Activated CD4-positive, alpha-beta T cell treated with anti-CD3 and anti-CD28 coated beads, Interleukin-2, amount 50 U/mL, for 4 hours (primary cell): ENCODE results near the gene KIF6.

Experiments used
- DNase-seq, 2 experiments: peaks; one replicate each; pipeline ENCODE4 v3.0.0-alpha.2; 2020

KIF6 gene

DNA sequence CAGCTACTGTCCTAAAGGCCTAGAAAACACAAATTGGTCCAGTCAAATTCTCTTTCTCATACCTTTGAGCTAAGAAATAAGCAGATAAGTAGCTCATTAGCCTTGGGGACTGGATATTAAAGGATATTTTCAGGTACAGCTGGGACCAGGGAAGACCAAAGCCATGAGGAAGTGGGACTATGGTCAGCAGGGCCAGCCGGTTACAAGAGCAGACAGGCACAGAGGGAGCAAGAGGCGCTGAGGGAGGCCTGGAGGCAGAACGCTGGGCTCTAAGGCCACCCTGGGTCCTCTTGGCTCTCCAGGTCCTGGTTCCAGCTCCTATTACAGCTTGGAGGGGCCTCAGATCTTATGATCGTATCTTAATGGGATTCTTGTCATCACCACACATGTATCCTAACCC lies 314.2 kb downstream of the KIF6 start:
- DNase-seq, result no peak

DNA sequence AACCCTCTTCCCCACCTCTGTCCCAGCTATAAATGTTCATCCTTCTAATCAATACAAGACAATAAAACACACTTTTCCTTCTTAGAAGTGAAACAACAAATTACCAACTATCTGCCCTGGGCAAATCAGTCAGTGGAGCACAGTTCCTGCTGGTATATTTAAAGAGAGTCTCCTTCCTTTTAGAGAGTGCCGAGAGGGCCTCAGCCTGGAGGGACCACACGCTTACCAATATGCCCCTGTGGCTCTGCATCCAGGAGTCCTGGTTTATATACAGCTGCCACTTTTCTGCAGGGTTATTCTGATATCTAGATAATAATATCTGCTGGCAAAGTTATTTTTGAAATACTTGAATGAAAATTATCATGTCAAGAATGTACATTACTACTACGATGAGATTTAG lies 315.3 kb downstream of the KIF6 start:
- no peak for DNase-seq

GRCh38 chr6:39407446-39407993 lies 317.7 kb downstream of the KIF6 start:
- DNase-seq, result no peak

DNA sequence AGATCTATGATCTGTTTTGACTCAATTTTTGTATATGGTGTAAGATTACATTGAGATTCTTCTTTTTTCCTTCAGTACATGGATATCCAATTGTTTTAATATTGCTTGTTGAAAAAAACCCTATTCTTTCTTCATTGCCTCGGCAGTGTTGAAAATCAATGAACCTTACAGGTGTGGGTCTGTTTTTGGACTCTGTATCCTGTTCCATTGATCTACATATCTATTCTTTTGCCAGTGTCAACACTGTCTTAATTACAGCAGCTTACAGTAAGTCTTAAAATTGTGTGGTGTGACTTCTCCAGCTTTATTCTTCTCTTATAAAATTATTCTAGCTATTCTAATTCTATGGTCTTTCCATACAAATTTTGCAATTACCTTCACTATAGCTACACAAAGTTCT lies 320.9 kb downstream of the KIF6 start:
- no peak for DNase-seq

- DNase-seq, result no peak
Observed at GRCh38 chr6:39403304-39403703, 321.9 kb downstream of the KIF6 start.

DNA sequence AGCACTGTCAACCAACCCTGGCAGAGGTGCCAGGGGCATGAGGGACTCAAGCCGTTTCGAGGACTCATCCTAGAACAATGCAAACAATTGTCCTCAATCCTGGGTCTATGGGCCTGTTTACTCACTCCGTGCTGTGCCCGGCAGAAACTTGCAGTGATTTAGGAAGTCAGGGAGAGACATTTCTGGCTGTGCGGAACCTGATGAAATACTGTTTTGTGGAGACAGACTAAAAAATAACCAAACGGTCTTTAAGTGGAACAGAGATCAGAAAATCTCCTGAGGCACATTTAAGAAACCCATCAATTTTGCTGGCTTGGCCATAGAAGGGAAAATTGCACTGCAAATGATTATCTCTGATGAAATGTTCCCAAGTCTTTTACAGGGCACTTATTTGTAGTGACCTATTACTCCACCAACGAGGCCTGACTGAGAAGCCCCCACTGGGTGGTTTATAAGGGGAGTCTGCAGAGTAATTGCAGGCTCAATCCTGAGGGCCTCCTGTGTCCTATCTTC lies 322.9 kb downstream of the KIF6 start:
- DNase-seq, result no peak

DNA sequence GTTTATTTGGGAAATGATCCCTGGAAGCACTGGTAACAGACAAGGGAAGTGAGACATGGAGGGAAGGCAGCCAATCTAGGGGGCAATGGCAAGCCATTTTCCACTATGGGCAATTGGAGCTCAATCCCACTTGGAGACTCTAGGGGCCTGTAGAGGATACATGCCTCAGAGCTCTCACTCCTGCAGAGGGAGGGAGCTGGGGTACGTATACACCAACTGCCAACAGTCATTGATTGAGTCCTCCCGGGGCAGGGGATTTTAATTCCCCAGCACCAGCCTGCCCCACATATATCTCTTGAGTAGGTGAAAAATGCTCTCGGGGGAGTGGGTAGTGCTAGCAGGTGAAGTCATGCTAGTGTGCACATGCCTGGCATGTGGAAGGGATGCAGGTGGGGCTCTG lies 323.8 kb downstream of the KIF6 start:
- DNase-seq, result no peak

GRCh38 chr6:39400026-39400425 lies 325.2 kb downstream of the KIF6 start:
- no peak for DNase-seq

DNA sequence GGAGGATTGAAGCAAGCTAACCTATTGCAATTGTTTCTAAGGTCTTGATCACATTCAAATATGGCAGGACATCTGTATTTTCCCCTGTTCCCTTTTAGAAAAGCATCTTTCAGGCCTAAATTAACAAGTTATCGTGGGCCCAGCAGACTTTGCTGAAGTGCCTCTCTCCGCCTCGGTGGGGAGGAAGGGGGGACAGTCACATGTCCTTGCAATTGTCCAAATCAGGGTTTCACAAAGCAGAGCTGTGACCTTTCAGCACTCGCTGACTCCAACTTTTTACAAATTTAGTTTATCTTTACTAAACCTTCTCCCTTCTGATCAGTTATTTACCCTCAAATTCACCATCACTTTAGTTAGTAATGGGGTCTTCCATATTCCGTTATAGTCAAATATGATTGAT lies 328.4 kb downstream of the KIF6 start:
- no peak for DNase-seq

DNA sequence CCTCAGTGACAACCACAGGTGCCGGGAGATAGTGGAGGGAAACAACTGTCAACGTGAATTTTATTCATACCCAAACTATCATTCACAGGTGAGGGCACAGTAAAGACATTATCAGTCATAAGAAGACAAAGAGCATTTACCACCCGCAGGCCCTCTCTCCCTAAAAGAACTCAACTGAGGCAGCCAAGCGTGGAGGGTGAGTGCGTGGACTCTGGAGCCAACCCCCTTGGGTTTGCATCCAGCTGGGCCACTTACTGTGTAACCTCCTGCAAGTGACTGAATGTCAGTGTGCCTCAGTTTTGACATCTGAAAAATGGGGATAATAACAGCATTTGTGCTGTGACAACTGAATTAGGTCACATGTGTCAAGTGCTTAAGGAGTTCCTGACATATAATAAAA lies 332.1 kb downstream of the KIF6 start:
- no peak for DNase-seq

GRCh38 chr6:39391182-39391581 lies 334.0 kb downstream of the KIF6 start:
- no peak for DNase-seq

DNA sequence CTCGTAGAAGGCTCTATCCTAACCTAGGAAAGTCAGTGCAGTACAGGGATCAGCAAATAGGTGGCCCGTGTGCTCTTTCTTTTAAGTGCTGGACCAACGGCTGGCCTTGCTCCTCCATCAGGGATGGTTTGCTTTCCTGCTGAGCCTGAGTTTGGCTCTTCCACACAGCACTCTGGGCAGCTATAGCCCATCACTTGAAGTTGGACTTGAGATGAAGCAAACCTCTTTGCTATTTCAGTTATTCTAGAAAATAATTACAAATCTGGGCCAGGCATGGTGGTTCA lies 335.8 kb downstream of the KIF6 start:
- DNase-seq, result no peak

DNA sequence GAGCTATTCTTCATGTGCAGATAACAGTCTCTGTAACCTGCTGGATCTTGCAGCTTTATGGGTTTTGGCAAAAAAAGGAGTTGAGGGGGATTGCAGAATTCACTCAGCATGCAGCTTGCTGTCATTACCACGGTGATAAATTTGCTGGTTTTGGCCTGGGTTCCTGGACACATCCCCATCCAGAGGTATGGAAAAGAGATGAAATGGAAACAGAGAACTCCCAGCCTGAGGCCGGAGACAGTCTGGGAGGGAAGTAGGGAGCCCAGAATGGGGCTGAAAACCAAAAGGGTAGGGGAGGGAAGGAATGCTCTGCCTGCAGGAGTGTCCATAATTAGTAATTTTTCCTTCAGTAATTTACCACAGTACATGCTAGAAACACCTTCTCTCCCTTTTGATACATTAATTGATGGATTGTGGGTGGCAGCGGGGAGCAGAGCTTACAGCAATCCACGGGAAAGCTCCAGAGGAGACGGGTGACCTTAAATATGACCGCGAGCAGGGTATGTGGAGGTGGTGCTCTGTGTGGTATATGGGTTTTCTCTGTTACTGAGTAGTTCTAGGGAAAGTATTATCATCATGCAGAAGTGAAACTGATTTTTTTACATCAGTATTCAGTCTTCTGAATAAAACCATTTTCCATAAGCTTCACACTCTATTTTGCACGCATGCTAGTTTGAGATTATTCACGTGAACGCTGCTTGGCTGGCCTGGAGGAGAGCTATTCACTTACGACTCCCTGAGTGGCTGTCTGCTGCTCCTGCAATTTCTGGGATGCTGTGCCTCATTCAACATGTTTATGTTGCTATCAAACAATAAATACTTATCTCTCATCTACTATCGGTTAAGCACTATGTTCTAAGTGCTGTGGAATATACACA lies 336.4 kb downstream of the KIF6 start:
- DNase-seq, result no peak

GRCh38 chr6:39387785-39388184 lies 337.4 kb downstream of the KIF6 start:
- DNase-seq, result no peak

- DNase-seq, result no peak
Observed at GRCh38 chr6:39386487-39386886, 338.7 kb downstream of the KIF6 start.

DNA sequence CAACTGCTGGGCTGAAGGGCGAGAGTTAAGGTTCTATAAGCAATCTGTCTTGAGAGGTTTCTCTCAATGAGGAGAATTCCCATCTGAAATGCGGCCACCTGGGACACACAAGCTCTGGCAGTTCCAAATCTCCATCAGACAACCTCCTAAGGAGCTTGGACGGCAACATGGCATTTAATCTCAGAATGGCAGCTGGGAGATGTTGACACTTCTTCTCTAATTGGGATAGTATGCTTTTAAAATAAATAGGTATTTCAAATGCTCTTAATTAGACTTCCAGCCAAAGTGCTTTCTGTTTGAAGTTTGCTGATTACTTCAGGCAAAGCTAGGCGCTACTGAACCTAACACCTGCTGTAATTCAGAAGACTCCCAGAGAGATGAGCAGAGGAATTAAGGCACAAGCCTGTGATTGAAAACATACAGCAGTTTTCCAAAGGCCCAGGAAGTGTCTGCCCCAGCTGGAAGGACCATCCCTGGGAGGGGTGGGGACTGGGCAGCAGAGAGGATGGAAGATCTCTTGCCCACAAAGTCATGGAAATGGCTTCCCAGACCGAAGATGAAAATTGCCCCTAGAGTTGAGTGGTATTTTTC lies 343.6 kb downstream of the KIF6 start:
- no peak for DNase-seq

GRCh38 chr6:39380837-39381549 lies 344.2 kb downstream of the KIF6 start:
- no peak for DNase-seq

GRCh38 chr6:39378960-39379425 lies 346.2 kb downstream of the KIF6 start:
- no peak for DNase-seq

DNA sequence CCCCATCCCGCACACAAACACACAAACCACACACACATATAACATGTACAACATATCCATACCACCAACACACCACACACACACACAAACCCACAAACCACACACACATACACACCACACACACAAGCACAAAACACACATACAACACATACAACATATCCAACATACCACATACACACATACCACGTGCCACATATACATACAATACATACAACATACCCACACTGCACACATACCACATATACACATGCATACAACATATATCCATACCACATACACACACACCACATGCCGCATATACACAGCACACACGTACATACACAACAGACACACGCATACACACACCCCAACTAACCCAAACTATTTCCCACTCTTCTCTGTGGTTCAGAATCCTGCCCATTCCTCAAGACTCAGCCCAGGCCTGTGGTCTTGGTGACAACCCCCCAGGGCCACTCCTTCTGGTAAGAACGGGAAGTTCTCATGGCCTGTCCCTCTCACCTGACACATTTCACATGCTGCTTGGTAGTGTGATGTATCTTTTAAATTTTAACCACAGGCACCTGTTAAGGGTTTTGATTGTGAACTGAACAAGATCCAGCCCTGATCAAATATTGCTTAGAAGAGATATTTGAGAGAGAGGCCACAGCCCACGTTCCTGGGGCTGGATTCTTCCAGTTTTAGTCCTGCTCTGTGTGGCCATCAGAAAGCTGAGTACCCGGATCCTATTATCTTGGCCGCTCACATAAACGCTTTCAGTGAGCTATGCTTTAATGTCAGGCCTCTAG lies 346.8 kb downstream of the KIF6 start:
- no peak for DNase-seq

DNA sequence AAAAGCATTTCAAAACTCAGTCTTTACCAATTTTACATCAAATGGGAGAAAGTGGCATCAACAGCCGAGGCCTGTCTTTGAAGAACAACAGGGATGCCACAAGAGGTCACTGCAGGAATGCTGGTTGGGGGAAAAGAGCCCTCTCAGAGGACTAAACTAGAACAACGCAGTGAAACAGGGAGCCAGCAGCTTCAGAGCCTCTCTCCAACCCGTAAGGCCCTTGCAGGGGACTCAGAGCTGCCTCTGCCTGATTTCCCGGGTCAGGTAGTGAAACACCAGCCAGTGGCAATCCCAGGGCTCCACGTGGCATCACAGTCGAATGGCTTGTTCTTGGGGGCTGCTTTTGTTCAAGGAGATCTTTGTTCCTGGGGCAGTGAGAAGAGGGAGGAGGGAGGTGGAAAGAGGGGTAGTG lies 347.7 kb downstream of the KIF6 start:
- no peak for DNase-seq

DNA sequence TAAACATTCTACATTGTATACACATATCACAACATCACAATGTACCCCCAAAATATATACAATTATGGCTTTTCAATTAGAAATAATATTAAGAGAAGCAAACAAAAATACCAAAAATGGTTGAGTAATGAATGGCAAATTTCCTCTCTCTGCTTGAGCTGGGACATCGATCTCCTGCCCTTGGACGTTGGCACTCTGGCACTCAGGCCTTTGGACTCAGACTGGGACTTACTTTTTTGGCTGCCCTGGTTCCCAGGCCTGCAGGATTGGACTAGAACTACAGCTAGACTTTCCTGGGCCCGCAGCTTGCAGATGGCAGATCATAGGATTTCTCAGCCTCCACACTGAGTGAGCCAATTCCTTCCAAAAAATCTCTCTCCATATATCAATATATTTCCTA lies 349.8 kb downstream of the KIF6 start:
- no peak for DNase-seq

DNA sequence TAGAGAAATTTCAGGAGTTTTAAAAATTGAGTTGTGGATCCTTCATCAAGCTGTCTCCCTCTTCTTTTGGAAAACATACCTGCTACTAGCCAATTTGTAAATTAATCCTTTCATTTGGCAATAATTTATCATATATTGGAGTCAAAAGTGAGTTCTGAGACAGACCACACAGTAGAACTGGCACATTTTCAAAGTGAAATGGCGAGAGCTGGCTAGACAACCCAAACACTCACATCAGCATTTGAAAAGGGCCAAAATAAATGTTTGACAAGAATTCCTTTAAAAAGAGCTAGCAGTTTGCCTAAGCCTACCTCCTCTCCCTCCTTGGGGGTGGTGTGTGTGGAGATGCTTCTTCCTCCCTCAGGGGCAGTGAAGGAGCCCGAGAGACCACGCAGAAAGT lies 354.8 kb downstream of the KIF6 start:
- DNase-seq, result no peak

- DNase-seq, result no peak
Observed at GRCh38 chr6:39369987-39370386, 355.2 kb downstream of the KIF6 start.
